Raji (cell line): ENCODE results near the gene KCNK6.

ENCODE experiments used
- POLR2A ChIP-seq: IDR thresholded peaks from 2 replicates; pipeline ENCODE4 v1.6.1; 2011; ENCODE audit warnings: low read depth, low read length, control low read depth; ENCODE audit not compliant: insufficient read depth

KCNK6 gene

GRCh38 chr19:38362076-38362945 is 42.7 kb downstream of the KCNK6 start:
- no peak for TF ChIP-seq POLR2A

DNA sequence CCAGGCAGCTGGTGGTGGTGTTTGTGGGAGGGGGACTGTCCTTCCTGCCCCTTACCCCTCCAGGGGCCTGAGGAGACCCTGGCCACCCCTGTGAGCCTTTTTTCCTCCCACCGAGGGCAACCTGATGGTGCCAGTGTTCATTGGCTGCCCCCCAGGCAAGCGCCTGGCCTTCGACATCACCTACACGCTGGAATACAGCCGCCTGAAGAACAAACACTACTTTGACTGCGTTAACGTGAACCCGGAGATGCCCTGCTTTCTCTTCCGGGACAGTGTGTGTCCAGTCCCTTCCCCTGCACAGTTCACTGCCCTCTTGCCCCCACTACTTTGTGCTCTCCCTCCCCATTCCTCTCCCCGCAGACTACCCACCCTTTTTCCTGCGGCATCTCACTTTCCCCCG is 47.4 kb downstream of the KCNK6 start:
- no peak for TF ChIP-seq POLR2A

- TF ChIP-seq POLR2A, result no peak
Measured at GRCh38 chr19:38369584-38369983, 49.9 kb downstream of the KCNK6 start.

- no peak for TF ChIP-seq POLR2A
Measured at GRCh38 chr19:38370299-38370698, 50.7 kb downstream of the KCNK6 start.

GRCh38 chr19:38371081-38371480 is 51.4 kb downstream of the KCNK6 start:
- TF ChIP-seq POLR2A, result no peak

GRCh38 chr19:38373907-38374331 is 54.3 kb downstream of the KCNK6 start:
- TF ChIP-seq POLR2A, result no peak

DNA sequence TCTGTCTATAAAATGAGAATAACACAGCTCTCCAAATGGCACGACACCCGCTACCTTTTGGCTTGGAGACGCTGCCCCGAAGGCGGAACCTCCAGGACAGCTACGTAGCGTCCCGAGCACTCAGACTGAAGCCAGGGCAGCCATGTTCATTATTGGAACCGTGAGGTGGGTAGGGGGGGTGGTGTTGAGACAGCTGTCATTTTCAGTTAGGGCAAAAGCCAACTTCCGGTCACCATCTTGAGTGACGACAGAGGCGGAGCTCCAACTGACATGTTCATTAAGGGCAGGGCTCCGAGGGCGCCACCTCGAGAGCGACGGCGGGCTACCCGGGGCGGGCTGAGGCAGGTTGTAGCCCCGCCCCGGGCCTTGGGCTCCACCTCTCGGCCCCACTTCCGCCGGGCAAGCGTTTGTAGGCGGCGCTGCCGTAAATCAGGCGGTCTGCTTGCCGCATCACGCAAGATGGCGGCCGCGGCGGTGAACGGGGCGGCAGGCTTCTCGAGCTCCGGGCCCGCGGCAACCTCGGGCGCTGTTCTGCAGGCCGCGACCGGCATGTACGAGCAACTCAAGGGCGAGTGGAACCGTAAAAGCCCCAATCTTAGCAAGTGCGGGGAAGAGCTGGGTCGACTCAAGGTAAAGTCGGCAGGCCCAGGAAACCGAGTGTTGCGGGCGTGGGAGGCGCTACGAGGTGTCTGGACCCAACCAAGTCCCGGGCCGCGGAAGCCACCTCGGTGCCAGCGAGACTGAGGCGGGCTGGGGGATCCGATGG is 54.9 kb downstream of the KCNK6 start, which contains the start of gene PSMD8:
TSS of gene PSMD8 (plus strand) at position 240 of the 766 bp plus-strand sequence. CDS start at position 271, 31 bp downstream.
- peak; percentile 91 for TF ChIP-seq POLR2A

GRCh38 chr19:38375098-38375493 is 55.5 kb downstream of the KCNK6 start:
- TF ChIP-seq POLR2A, result no peak

DNA sequence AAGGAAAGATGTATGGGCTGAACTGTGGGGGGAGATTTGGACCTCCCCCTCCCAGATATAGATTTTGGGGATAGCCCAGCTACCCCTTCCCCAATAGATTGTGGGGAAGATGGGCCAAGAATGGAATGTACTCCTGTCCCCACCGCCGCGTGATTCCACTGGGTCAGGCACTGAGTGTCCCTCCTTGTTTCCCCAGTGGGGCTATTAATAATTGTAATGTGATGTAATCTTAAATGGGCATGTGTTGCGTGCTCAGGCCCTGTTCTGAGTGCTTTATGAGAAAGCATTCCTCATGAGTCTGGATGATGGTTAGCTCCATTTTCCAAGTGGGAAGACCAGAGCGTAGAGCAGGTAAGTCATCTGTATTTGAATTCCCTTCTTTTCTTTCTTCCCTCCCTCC is 56.1 kb downstream of the KCNK6 start:
- 0 out of 2 replicates have a peak, but pooled peaks have one; percentile 5 for TF ChIP-seq POLR2A

- TF ChIP-seq POLR2A, result no peak
Measured at GRCh38 chr19:38376576-38376975, 56.9 kb downstream of the KCNK6 start.

GRCh38 chr19:38377052-38377451 is 57.4 kb downstream of the KCNK6 start:
- TF ChIP-seq POLR2A, result no peak

GRCh38 chr19:38378866-38379265 is 59.2 kb downstream of the KCNK6 start:
- no peak for TF ChIP-seq POLR2A

GRCh38 chr19:38381138-38381537 is 61.5 kb downstream of the KCNK6 start:
- TF ChIP-seq POLR2A, result no peak
